ENCODE measurements around the gene GHSR. TPM values are rescaled to one million over a fixed set of nuclear protein-coding genes. Genes with fewer than 3 reads are reported as not detected.
A peak's percentile ranks its signal among the peaks of the same experiment; 100 is the strongest.

Gene GHSR
- total and polyA plus RNA-seq, 2 experiments from 2014 or later, result not detected

GRCh38 chr3:172476347-172476746, 28.1 kb upstream of the GHSR start:
- H3K27ac ChIP-seq, result no peak overlapping the region
- H3K4me2 ChIP-seq, result peak overlapping the region; percentile 70
- H2AFZ ChIP-seq, result peak overlapping the region; percentile 10
- no peaks in the 10 kb centered on the region for H3K4me1 ChIP-seq (ENCODE audit: insufficient read depth)
- H3K9me2 ChIP-seq (replicated peaks; ENCODE audit: insufficient read depth), result no peaks in the 10 kb centered on the region
- no peak for DNase-seq (ENCODE audit: low spot score)
- no peaks in the 10 kb centered on the region for H3K79me2 ChIP-seq
- WGBS (ENCODE audit: low lambda C conversion rate, missing lambda C conversion rate), result 79% methylated on average over 5 of the region's 5 CpGs
- no peaks in the 10 kb centered on the region for H3K36me3 ChIP-seq (replicated peaks; ENCODE audit: insufficient read depth, low read depth)
- H3K4me3 ChIP-seq, result no peak overlapping the region
- TF ChIP-seq EZH2phosphoT487 (IDR thresholded peaks at IDR 0.05; ENCODE audit: low read depth, severe bottlenecking, unreplicated experiment) (no peak), EZH2 (IDR thresholded peaks at IDR 0.05; ENCODE audit: borderline replicate concordance) (no peak)
- TF ChIP-seq, protein P1, sequence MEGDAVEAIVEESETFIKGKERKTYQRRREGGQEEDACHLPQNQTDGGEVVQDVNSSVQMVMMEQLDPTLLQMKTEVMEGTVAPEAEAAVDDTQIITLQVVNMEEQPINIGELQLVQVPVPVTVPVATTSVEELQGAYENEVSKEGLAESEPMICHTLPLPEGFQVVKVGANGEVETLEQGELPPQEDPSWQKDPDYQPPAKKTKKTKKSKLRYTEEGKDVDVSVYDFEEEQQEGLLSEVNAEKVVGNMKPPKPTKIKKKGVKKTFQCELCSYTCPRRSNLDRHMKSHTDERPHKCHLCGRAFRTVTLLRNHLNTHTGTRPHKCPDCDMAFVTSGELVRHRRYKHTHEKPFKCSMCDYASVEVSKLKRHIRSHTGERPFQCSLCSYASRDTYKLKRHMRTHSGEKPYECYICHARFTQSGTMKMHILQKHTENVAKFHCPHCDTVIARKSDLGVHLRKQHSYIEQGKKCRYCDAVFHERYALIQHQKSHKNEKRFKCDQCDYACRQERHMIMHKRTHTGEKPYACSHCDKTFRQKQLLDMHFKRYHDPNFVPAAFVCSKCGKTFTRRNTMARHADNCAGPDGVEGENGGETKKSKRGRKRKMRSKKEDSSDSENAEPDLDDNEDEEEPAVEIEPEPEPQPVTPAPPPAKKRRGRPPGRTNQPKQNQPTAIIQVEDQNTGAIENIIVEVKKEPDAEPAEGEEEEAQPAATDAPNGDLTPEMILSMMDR (IDR thresholded peaks at IDR 0.05; ENCODE audit: poor library complexity), result no peak
- no peaks in the 10 kb centered on the region for H3K9me3 ChIP-seq (ENCODE audit: low read depth)
- H3K27me3 ChIP-seq, result no peaks in the 10 kb centered on the region
- H4K20me1 ChIP-seq (ENCODE audit: insufficient read depth, poor library complexity, severe bottlenecking), result no peaks in the 10 kb centered on the region

DNA sequence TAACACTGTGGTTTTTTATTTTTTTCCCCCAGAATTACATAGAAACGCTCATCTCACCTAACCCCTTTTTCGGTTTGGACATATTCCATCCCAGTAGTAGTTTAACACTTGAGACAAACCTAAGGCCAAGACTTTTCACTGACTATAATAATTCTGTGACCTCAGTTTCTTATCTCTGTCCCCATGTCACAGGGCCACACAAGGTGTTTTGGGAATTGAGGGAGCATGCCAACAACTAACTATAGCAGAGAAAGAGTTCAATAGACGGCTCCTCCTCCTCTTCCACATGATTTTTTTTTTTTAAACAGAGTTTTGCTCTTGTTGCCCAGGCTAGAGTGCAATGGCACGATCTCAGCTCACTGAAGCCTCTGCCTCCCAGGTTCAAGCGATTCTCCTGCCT, 27.4 kb upstream of the GHSR start:
- TF ChIP-seq EZH2 (IDR thresholded peaks at IDR 0.05; ENCODE audit: borderline replicate concordance) (no peak), EZH2phosphoT487 (IDR thresholded peaks at IDR 0.05; ENCODE audit: low read depth, severe bottlenecking, unreplicated experiment) (no peak)
- TF ChIP-seq, protein P1 (IDR thresholded peaks at IDR 0.05; ENCODE audit: poor library complexity), result no peak
- Histone ChIP-seq H3K79me2 (no peaks in the 10 kb centered on the region), H3K4me2 (no peak overlapping the region), H2AFZ (no peak overlapping the region), H3K9me3 (ENCODE audit: low read depth) (no peaks in the 10 kb centered on the region), H3K4me1 (ENCODE audit: insufficient read depth) (no peaks in the 10 kb centered on the region), H3K36me3 (replicated peaks; ENCODE audit: insufficient read depth, low read depth) (no peaks in the 10 kb centered on the region), H4K20me1 (ENCODE audit: insufficient read depth, poor library complexity, severe bottlenecking) (no peaks in the 10 kb centered on the region), H3K9me2 (replicated peaks; ENCODE audit: insufficient read depth) (no peaks in the 10 kb centered on the region), H3K27ac (no peak overlapping the region), H3K4me3 (no peak overlapping the region), H3K27me3 (no peaks in the 10 kb centered on the region)
- WGBS (ENCODE audit: low lambda C conversion rate, missing lambda C conversion rate), result 90% methylated on average over 5 of the region's 5 CpGs
- no peak for DNase-seq (ENCODE audit: low spot score)

DNA sequence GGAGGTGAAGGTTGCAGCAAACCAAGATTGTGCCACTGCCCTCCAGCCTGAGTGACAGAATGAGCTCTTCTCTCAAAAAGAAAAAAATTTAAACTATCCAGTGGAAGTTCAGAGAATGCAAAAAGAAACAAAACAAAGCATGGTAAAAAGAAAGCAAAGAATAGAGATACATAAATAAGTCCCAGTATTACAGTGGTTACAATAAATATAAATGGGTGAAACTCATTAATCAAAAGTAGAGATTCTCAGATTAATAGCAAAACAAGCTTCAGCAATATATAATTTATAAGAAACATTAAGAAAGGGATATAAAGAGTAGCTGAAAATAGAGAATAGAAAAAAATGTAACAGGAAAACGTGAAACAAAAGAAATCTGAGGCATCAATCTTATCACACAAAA, 23.6 kb upstream of the GHSR start:
- Histone ChIP-seq H4K20me1 (ENCODE audit: insufficient read depth, poor library complexity, severe bottlenecking) (no peaks in the 10 kb centered on the region), H3K9me3 (ENCODE audit: low read depth) (no peaks in the 10 kb centered on the region), H3K4me2 (no peak overlapping the region), H3K79me2 (no peaks in the 10 kb centered on the region), H2AFZ (no peak overlapping the region), H3K27me3 (no peaks in the 10 kb centered on the region), H3K4me1 (ENCODE audit: insufficient read depth) (no peaks in the 10 kb centered on the region), H3K27ac (no peak overlapping the region), H3K36me3 (replicated peaks; ENCODE audit: insufficient read depth, low read depth) (no peaks in the 10 kb centered on the region), H3K9me2 (replicated peaks; ENCODE audit: insufficient read depth) (no peaks in the 10 kb centered on the region), H3K4me3 (no peak overlapping the region)
- no peak for DNase-seq (ENCODE audit: low spot score)
- TF ChIP-seq, protein P1 (IDR thresholded peaks at IDR 0.05; ENCODE audit: poor library complexity), result no peak
- TF ChIP-seq EZH2 (IDR thresholded peaks at IDR 0.05; ENCODE audit: borderline replicate concordance) (no peak), EZH2phosphoT487 (IDR thresholded peaks at IDR 0.05; ENCODE audit: low read depth, severe bottlenecking, unreplicated experiment) (no peak)
- 69% methylated on average over 1 of the region's 1 CpG for WGBS (ENCODE audit: low lambda C conversion rate, missing lambda C conversion rate)

DNA sequence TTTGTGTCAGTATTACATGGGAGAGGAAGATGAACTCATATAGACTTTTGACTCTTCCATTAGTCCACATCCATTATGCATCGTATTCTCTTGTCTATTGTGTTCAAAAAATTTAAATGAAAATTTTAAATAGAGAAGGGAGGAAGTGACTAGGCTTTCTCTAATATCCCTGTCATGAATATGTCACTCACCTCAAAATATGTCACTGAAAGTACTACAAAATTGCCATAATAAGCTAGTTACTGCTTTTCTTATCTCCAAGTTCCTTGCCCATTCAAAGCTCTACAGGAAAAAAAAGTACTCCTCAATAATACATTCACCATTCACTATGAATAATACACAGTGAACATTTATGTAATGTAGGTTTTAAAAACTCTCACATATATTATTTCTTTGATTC, 22.3 kb upstream of the GHSR start:
- Histone ChIP-seq H3K9me2 (replicated peaks; ENCODE audit: insufficient read depth) (no peaks in the 10 kb centered on the region), H3K4me2 (no peak overlapping the region), H3K36me3 (replicated peaks; ENCODE audit: insufficient read depth, low read depth) (no peaks in the 10 kb centered on the region), H3K27ac (no peak overlapping the region), H3K9me3 (ENCODE audit: low read depth) (no peaks in the 10 kb centered on the region), H3K27me3 (no peaks in the 10 kb centered on the region), H3K79me2 (no peaks in the 10 kb centered on the region), H2AFZ (no peak overlapping the region), H4K20me1 (ENCODE audit: insufficient read depth, poor library complexity, severe bottlenecking) (no peaks in the 10 kb centered on the region), H3K4me1 (ENCODE audit: insufficient read depth) (no peaks in the 10 kb centered on the region), H3K4me3 (no peak overlapping the region)
- WGBS (ENCODE audit: low lambda C conversion rate, missing lambda C conversion rate), result 86% methylated on average over 1 of the region's 1 CpG
- DNase-seq (ENCODE audit: low spot score), result no peak
- TF ChIP-seq, protein P1 (IDR thresholded peaks at IDR 0.05; ENCODE audit: poor library complexity), result no peak
- TF ChIP-seq EZH2 (IDR thresholded peaks at IDR 0.05; ENCODE audit: borderline replicate concordance), result no peak
- no peak for TF ChIP-seq EZH2phosphoT487 (IDR thresholded peaks at IDR 0.05; ENCODE audit: low read depth, severe bottlenecking, unreplicated experiment)
